ENCODE data around the gene RPL41. TPM values are rescaled to one million over a fixed set of nuclear protein-coding genes. Genes with fewer than 3 reads are reported as not detected.
A peak's percentile ranks its signal among the peaks of the same experiment; 100 is the strongest.

RPL41 gene
- polyA plus RNA-seq, 3 donors: 2,986 to 5,048 (median 3,308) TPM

- no peak overlapping the region for H3K4me2 ChIP-seq (replicated peaks; ENCODE audit: extremely low read depth, low read length, poor library complexity, severe bottlenecking)
- no peaks in the 10 kb centered on the region for H3K27me3 ChIP-seq (ENCODE audit: control insufficient read depth in 2 of 2, insufficient read depth in 2 of 2, low read length in 2 of 2)
- no CpG with 5 or more reads among the region's 10 CpGs for WGBS (ENCODE audit: insufficient coverage)
- Mint-ChIP-seq H3K9me3 (no peaks in the 10 kb centered on the region), H3K27me3 (ENCODE audit: low read depth in 3 of 3) (no peaks in the 10 kb centered on the region), H3K4me3 (no peak overlapping the region), H3K4me1 (peaks cover 34% of the 10 kb centered on the region), H3K27ac (peak overlapping the region; percentile 28 to 98 (median 68)), H3K36me3 (peaks cover 58 to 70% of the 10 kb centered on the region in 2 donors)
- no peak for DNase-seq
- intact Hi-C loops (cut with micrococcal nuclease): loop anchor here in 1 of 2 donors (5.0 kb wide), 1 partner anchor 35 kb away; the partner anchor contains the start of gene ESYT1
- no peak overlapping the region for H3K9ac ChIP-seq (ENCODE audit: insufficient read depth, low read length, poor library complexity, severe bottlenecking)
- H3K4me1 ChIP-seq (ENCODE audit: control insufficient read depth in 1 of 2, insufficient read depth in 2 of 2, low read length in 2 of 2): peaks cover 33 to 39% of the 10 kb centered on the region in 2 donors
- H3K79me2 ChIP-seq (ENCODE audit: insufficient read depth, low read length): peaks cover 51% of the 10 kb centered on the region
- H4K20me1 ChIP-seq (ENCODE audit: insufficient read depth, low read length): peaks cover 75% of the 10 kb centered on the region
- H3K27ac ChIP-seq (ENCODE audit: low read depth in 1 of 2, low read length in 2 of 2): peak overlapping the region in 1 of 2 donors; percentile 94
- no peaks in the 10 kb centered on the region for H3K9me3 ChIP-seq (replicated peaks in 1 of 2; ENCODE audit: control insufficient read depth in 1 of 2, insufficient read depth in 1 of 2, low read length in 2 of 2)
- H3K36me3 ChIP-seq (replicated peaks in 1 of 2; ENCODE audit: control insufficient read depth in 1 of 2, insufficient read depth in 2 of 2, low read length in 2 of 2): peaks cover 60 to 71% of the 10 kb centered on the region in 2 donors
- H2AFZ ChIP-seq (ENCODE audit: insufficient read depth, low read depth, low read length, poor library complexity, severe bottlenecking): no peak overlapping the region
- H3K4me3 ChIP-seq (replicated peaks in 1 of 3; ENCODE audit: low read depth in 2 of 3, low read length in 3 of 3): no peak overlapping the region
- no peak for TF ChIP-seq CTCF (IDR thresholded peaks at IDR 0.05)
Observed at GRCh38 chr12:56161690-56162351, 45.4 kb downstream of the RPL41 start.

- peaks cover 65 to 78% of the 10 kb centered on the region in 2 donors for H3K36me3 Mint-ChIP-seq
- peaks cover 26 to 30% of the 10 kb centered on the region in 2 donors for H3K4me1 ChIP-seq (ENCODE audit: control insufficient read depth in 1 of 2, insufficient read depth in 2 of 2, low read length in 2 of 2)
- no peaks in the 10 kb centered on the region for H3K27me3 Mint-ChIP-seq (ENCODE audit: low read depth in 3 of 3)
- H4K20me1 ChIP-seq (ENCODE audit: insufficient read depth, low read length): peaks cover 75% of the 10 kb centered on the region
- no peak for TF ChIP-seq CTCF (IDR thresholded peaks at IDR 0.05)
- H3K9ac ChIP-seq (ENCODE audit: insufficient read depth, low read length, poor library complexity, severe bottlenecking): no peak overlapping the region
- H3K9me3 ChIP-seq (replicated peaks in 1 of 2; ENCODE audit: control insufficient read depth in 1 of 2, insufficient read depth in 1 of 2, low read length in 2 of 2): no peaks in the 10 kb centered on the region
- H3K4me2 ChIP-seq (replicated peaks; ENCODE audit: extremely low read depth, low read length, poor library complexity, severe bottlenecking): no peak overlapping the region
- H3K79me2 ChIP-seq (ENCODE audit: insufficient read depth, low read length): peaks cover 44% of the 10 kb centered on the region
- DNase-seq: no peak
- peak overlapping the region in 1 of 2 donors; percentile 1 for H3K27ac ChIP-seq (ENCODE audit: low read depth in 1 of 2, low read length in 2 of 2)
- peaks cover 29% of the 10 kb centered on the region for H3K4me1 Mint-ChIP-seq
- H3K27me3 ChIP-seq (ENCODE audit: control insufficient read depth in 2 of 2, insufficient read depth in 2 of 2, low read length in 2 of 2): no peaks in the 10 kb centered on the region
- intact Hi-C loops (cut with micrococcal nuclease): loop anchor here in 1 of 2 donors (5.0 kb wide), 1 partner anchor 35 kb away; the partner anchor contains the start of gene ESYT1
- peaks cover 65 to 77% of the 10 kb centered on the region in 2 donors for H3K36me3 ChIP-seq (replicated peaks in 1 of 2; ENCODE audit: control insufficient read depth in 1 of 2, insufficient read depth in 2 of 2, low read length in 2 of 2)
- H3K4me3 ChIP-seq (replicated peaks in 1 of 3; ENCODE audit: low read depth in 2 of 3, low read length in 3 of 3): no peak overlapping the region
- H3K9me3 Mint-ChIP-seq: no peaks in the 10 kb centered on the region
- no peak overlapping the region for H2AFZ ChIP-seq (ENCODE audit: insufficient read depth, low read depth, low read length, poor library complexity, severe bottlenecking)
- peak overlapping the region; percentile 4 to 70 (median 53) for H3K27ac Mint-ChIP-seq
- WGBS (ENCODE audit: insufficient coverage): 97% methylated on average over 6 of the region's 11 CpGs
- no peak overlapping the region for H3K4me3 Mint-ChIP-seq
Observed at GRCh38 chr12:56162468-56163290, 46.2 kb downstream of the RPL41 start.

All from CD14-positive monocyte (primary cell).